HG02610 (cell line): ENCODE data around the gene ENDOV.

Experiments used
- ATAC-seq: cut with Tn5 transposase; IDR thresholded peaks from one replicate; pipeline ENCODE4 v1.9.1; 2021; ENCODE audit warnings: mild to moderate bottlenecking, moderate library complexity; ENCODE audit not compliant: unreplicated experiment

The ENDOV gene

DNA sequence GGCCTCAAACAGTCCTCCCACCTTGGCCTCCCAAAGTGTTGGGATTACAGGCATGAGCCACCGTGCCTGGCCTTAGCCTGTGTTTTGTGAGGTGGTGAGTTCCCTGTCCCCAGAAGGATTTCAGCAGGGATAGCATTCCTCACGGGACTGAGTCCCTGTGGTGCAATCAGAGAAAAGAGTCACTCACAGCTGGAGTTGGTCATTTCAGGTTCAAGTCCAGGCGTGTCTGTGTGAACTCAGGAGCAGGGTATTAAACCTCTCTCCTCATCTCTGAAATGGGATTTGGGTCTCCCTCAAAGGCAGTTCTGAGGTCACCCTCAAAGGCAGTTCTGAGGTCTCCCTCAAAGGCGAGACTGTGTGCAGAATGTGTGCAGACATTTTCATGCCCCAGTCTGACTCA, 32.8 kb downstream of the ENDOV start:
- no peak for ATAC-seq

DNA sequence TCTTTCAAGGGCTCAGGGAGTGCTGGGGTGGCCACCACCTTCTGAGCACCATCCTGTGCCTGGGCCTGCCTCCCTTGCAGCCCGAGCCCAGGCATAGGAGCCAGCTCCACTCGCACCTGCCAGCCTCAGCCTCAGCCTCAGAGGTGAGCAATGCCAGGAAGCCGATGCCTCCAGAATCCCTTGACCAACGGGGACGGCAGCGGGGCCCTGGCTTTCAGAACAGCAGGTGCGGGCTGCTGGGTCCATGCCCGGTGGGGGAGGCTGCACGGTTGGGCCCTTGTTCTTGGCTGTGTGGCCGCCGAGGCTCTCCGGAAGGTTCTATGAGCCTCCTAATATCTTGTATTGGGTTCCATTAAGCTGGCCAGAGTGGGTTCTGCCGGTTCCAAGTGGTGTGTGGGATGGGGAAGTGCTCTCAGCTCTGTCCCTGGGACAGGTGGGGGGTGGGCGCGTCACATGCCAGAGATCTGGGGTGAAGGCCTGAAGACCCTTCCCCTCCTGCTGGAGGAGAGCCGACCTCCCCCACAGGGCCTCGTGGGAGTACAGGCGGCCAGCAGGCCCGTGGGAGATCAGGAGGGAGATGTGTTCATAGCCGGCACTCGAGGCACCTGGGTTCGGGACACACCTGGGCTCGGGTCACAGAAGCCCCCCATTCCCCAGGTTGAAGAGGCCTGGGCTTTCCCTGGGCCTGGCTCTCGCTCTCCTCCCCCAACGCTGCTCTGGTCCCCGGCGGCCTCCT, 34.4 kb downstream of the ENDOV start:
- no peak for ATAC-seq

DNA sequence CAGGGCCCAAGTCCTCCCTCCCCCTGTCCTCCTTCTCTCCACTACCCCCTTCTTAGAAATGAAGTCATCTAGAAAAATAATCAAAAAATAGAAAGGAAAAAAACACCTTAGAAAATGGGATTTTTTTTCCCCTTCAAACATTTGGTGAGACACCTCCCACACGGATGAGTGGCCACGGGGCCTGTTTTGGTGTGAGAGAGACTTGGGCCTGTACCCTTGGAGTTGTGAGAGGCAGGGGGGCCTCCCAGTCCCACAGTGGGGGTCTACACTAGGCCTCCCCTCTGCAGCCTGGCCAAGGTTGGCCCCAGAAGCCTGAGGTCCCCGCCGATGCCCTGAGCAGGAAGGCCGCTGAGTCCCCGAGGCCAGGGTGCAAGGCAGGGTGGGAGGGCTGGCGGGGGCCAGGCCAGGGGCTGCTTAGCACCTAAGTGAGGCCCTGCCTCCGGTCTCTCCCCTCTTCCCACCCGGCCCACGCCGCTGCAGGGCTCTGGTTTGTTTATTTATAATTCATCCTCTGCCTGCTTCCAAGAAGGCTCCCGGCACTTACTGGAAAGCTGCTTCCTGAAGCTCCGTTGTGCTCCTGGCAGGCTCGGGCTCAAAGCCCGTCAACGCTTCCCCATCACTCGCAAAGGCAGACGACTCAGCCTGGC, 35.1 kb downstream of the ENDOV start:
- ATAC-seq = no peak

DNA sequence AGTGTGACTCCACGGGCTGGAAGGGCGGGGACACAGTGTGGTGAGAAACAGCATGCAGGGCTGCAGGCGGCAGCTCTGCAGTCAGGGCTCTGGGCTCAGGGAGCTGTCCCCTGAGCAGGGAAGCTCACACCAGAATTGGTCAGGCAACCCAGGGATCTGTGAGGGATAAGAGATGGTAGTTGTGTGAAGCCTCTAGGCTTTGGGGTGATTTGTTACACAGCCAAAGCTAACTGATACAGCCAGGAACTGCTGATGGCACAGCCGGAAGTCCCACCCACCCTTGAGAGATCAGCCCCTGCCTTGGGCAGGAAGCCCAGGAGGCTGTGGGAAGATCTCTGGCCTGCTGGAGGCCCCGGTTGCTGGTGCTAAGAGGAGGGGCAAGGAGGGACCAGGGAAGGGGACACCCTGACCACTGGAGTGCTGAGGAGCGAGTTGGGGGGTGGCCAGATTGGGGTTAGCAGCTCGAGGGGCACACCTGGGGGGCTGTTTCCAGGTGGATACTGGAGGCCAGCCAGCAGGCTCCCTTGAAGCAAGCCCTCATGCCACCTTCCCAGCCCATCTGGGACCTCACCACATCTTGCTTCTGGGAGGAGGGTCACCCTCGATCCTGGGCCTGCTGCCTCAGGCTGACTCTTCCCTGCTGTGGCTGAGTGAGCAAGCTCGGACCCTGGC, 36.3 kb downstream of the ENDOV start:
- ATAC-seq = no peak

DNA sequence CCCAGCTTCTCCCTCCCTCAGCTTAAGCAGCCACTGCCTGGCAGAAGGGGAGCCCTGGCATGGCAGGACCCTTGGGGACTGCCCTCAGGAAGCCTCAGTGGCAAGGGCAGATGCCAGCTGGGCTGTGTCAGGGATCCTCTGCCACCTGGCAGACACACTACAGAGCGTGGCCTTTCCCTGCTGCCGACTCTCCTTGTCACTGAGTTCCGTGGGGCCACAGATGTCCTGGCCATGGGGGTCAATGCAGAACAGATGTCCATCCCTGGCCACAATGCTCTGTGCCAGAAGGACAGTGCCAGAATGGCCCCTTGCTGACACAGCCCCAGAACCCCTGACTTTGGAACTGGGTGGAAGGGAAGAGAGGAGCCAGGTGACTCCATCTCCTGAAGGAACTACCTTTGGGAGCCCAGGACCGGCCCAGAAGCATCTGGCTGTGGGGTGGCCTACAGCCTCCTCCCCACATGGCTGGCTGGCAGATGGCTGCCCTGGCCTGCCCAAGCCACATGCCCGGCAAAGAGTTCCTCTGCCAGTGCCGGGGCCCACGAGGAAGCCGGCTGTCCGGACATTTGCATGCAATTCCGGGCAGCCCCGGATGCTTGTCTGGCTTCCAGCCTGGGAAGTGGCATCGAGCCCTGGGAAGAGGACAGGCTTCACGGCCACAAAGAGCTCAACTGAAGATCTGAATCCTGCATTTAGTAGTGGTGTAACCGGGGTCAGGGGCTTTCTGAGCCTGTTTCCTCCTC, 37.4 kb downstream of the ENDOV start:
- no peak for ATAC-seq

DNA sequence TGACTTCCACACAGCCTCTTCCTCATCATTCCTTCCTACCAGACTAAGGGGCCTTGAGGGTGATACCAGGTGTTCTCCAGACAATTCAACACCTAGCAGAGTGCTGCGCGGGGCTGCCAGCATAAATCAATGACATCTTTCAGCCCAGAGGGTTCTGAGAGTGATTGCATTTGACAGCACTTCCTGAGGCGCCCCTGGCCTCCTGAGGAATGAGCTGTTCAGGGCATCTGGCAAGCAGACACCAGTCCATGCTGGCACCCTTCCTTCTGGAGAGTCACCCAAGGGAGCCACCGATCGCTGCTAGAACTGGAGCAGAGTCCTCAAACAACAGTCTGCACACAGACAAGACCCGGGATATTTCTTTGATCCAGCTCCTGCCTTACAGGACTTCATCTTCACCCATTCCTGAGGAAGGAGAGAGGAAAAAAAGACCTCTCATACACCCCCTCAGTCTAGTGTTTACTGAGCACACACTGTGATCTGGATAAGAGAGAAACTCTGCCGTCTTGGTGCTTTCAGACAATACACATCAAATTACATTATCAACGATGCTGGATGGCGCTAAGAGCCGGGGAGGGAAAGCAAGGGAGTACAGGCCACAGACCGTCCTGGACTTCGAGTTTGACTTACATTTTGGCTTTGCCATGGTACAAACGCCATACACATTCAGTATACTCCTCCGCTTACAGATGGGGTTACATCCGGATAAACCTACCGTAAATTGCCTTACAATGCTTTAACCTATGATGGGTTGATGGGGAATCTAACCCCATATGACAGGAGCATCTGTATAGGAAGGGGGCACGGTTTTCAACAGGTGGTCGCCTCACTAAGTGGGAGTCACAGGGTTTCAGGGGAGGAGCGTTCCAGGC, 38.4 kb downstream of the ENDOV start:
- ATAC-seq = no peak

DNA sequence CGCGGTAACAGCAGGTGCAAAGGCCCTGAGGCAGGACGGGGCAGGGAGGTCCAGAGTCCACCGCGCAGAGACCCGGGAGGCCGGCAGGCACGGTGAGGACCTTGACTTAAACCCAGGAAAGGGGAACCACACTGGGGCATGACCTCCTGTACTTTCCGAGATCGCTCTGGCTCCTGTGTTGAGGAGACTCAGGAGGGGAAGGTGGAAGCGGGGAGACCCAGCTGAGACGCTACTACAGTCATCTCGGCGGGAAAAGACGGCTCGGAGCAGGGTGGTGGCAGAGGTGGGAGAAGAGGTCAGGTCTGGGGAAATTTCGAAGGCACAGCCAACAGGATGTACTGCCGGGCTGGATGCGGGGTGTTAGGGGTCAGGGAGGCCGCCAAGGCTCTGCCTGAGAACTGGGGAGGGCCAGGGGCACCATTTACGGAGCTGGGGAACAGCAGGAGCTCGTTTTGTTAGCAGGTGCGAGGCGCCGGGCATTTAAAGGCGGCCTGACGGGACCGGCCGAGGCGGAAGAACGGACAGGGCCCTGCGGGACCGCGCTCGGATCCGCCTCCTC, 39.1 kb downstream of the ENDOV start:
- ATAC-seq = no peak

DNA sequence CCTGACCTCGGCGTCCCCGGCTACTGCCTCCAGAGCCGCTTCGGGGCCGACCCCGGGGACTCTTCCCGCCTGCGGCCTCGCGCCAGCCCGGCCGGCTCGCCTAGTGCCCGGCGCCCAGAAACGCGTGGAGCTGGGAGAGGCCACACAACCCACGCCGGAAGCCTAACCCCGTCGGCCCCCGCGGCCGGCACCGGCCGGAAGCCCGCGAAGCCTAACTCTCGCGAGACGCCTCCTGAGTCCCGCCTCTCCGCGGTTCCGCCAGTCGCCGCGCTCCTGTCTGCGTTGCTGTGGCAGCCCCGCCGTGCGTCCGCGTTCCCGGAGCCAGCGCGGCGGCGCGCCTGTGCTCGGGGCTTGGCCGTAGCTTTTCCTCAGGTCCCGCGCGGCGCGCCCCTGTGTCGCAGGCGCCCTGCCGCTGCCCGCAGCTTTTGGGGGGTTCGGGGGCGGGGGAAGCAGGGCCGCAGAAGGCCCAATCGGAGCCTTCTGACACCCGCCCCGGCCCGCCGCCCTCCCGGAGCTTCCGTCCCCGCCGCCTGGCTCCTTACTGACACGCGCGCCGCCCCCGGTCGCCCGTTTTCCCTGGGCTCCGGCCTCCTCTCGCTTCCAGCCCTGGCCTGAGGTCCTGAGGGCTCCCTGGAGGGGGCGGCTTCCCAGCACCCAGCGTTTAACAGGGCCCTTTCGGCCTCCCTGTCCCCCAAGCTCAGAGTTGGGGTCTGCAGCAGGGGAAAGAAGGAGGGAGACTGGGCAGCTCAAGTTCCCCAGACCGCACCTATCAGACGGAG, 39.8 kb downstream of the ENDOV start:
- ATAC-seq = peak; percentile 83

DNA sequence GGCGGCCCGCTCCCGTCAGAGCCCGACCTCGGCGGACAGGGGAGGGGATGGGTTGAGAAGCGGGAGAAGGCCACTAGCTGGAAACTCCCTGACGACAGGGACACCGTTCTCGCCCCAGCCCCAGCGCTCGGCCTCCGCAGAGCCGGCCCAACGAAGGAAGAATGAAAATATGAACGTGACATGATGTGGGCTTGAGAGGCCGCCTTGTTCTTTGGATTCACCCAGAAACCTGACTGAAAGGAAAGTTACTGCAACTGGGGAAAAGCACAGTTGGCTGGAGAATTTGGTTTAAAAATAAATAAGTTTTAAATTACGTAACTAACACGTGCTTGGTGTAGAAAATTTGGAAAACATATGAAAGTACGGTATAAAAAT, 40.4 kb downstream of the ENDOV start:
- peak; percentile 22 for ATAC-seq

DNA sequence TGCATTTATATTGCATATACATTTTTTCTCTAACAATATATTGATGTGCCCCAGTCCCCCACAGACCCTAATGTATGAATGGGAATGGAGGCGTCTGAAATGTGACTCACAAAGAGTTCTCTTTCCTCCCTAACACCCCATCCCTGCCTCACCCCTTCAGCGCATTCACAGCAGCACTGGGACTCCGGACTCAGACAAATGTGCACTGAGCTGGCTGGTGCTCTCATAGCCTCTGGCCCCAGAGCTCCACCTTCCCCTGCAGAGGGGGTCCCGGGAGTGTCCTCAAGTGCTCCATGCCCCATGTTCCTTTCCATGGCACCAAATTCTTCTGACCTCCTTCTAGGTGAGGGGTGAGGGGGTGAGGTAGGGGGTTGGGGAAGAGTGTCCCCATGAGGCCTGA, 40.8 kb downstream of the ENDOV start:
- ATAC-seq = no peak

DNA sequence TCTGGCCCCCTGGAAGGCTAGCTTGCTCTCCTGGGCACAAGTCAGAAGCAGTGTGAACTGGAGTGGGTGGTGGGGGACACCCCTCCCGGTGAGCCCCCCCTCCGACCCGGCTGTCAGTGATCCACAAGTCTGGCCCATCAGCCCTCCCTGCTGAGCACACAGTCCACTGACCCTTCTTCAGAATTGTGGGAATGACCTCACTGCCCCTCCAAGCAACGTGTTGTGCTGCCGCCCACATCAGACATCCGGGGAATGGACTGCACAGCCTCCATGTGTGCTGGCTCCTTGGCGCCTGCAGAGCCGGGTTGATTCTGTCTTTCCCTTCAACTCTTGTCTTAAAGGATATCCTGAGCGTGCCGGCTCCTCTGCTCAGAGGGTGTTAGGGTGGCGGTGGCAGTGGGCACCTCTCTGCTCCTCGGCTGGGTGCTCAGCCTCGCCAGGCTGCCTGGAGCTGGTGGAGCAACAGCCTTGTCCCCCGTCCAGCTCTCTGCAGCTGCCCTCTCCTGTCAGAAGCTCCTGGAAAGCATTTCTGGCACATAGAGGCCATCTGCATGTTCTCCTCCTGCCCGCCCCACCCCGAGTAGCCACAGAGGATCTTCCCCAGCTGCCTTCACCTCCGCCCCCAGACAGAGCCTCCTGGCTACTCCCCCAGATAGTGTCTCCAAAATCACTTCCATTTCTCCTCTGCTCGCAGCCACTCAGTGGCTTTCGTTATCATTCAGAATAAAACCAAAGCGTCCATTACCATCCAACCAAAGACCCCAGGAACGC, 41.7 kb downstream of the ENDOV start:
- ATAC-seq = no peak

DNA sequence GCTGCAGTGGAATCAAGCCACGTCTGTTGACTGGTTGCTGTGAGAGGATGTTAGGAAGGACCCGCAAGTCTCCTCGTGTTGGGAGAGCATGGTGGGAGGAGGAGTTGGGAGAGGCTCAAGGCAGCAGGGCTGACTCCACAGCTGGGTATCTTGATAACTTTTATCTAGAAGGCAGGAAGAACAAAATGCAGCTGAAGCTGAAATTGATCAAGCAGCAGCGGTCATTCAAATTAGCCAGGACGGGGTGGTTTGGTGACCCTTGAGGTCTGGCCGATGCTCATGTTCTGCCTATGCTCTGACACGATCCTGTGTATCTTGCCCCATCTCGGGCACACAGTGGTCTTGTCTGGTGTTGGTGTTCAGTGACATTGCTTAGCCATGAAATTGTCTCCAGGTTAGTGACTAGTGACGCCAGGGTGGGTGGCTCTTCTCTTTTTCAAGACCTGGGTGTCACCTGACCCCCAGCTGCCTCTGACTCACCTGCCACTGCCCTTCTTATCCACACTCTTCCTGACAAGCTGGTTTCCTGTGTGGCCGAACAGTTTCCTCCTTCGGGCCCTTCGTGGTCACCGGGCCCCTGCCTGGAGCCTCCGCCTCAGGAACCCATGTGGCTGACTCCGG, 42.4 kb downstream of the ENDOV start:
- ATAC-seq = no peak

DNA sequence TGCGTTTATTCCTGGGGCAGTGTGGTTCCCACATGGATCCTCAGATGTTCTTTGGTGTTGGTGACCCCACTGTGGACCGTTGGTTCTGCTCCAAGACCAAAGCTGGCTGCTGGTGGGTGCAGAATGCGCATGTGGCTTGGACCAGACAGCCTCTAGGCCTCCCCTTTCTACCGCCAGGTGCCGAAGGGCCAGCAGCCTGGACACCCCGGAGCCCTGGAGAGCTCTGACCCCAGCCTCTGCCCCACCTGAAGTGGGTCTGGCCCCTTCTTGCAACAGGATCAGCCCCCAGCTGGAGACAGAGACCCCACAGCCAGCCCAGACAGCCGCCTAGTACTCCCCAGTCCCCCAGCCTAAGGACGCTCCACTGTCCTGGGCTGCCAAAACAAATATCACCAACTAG, 43.0 kb downstream of the ENDOV start:
- no peak for ATAC-seq

DNA sequence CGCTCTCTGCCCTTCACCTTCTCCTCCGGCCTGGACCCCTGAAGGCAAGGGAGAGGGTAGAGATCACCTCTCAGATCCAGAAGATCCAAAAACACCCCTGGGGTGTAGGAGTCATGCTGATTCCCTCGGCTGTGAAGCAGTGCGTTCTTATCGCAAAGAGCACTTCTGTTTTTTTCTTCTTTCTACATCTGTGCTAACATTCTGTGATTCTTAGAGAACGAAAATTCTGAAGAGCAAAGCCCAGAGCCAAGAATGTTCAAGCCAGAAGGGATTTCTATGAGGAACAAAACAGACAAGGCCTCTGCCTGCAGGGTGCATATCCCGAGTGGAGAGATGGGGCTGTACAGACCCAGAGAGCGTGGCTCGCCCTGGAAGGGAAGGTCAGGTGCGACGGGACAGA, 44.3 kb downstream of the ENDOV start:
- no peak for ATAC-seq

DNA sequence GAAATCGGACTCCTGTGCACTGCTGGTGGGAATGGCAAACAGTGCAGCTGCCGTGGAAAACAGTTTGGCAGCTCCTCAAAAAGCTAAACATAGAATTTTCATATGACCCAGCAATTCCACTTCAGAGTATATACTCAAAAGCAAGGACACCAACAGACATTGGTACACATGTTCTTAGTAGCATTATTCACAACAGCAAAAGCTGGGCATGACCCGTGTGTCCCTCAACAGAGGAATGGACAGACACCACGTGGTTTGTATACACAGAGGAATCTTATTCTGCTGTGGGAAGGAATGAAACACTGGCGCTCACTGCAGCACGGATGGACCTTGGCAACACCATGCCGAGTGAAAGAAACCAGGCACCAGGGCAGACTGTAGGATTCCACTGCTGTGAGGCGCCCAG, 45.5 kb downstream of the ENDOV start:
- ATAC-seq = no peak

DNA sequence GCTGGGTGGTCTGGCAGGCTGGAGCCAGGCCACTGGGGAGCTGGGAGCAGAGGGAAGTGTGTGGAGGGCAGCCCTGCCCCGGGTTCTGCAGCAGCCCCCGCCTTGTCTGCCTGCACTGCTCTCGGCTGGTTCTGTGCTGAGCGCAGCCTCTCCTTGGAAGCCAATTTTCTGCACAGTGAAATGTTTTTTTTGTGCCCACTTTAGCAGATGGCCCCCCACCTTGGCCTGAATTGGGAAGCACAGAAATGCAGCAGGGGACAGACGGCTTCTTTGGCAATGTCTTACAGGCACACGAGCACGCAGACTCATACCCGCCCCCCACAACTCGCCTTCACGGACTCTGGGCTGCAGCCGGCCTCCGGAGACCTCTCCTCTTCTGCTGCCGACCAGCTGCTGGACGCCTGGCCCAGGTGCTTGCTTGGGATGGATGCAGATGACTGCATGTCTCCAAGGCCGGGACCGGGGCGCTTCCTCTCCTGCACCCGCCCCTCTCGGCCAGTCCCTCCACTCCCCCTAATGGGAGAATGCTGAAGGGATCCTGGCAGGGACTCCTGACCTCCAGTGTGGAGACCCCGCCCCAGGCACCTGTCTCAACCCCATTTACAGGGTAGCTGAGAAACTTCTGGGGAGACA, 46.7 kb downstream of the ENDOV start:
- ATAC-seq = no peak

DNA sequence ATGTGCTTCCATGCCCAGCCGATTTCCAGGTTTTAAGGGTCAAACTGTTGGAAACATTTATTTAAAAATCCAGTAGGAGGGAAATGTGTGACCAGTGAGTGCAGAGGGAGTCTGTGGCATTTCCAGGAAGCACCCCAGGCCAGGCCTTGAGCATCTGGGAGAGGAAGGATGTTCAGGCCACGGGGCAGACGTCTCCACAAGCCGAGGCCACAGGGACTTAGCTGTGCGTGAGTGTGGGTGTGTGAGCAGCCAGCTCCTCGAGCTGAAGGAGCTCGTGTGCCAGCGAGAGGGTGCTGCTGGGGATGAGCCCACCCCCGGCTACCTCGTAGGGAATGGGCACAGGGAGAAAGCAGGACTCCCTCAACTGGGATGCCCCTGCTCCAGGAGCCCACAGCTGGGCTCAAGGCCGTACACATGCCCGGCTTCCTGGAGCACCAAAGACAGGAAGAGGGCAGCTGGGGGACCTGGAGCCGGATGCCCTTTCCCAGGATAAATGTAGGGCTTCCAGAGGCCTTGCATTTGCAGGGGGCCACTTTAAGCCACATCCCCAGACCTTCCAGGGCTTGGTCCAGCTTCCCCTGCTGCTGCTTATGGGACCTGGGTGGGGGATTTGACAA, 48.9 kb downstream of the ENDOV start:
- ATAC-seq = no peak
